ENCODE results near the gene VIT.
"Not testable (repeated sequence)": the region's sequence is repeated elsewhere in the genome, so short reads cannot be mapped to it uniquely, and the experiment has no call there.

Gene VIT

DNA sequence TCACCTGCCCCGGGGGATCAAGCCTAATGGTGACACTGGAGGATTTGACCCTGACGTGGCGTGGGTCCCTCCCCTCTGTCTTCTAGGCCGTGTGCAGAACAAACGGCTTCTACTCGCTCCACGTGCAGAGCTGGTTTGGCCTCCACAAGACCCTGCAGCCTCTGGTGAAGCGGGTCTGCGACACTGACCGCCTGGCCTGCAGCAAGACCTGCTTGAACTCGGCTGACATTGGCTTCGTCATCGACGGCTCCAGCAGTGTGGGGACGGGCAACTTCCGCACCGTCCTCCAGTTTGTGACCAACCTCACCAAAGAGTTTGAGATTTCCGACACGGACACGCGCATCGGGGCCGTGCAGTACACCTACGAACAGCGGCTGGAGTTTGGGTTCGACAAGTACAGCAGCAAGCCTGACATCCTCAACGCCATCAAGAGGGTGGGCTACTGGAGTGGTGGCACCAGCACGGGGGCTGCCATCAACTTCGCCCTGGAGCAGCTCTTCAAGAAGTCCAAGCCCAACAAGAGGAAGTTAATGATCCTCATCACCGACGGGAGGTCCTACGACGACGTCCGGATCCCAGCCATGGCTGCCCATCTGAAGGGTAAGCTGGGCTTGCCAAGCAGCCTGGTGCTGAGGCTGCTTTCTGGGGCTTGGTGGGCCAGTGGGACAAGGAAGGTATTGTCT, 112.0 kb downstream of the VIT start:
- peak; percentile 31 for DNase-seq

DNA sequence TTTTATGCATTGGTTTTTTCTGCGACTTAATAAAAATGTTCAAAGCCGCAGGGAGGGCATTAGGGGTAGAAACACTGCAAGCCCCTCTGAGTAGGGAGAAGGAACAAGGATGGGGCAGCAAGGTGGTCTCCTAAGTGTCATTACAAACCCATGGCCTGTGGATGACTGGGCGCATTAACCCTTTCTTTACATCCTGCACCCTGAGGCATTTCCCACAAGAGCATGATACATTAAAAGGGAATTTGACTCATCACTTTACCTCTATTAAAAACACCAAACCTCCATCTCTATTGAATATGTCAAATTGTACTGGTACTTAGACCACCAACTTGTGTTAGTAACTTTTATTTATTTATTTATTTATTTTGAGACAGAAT, 112.5 kb downstream of the VIT start:
- DNase-seq = no peak

DNA sequence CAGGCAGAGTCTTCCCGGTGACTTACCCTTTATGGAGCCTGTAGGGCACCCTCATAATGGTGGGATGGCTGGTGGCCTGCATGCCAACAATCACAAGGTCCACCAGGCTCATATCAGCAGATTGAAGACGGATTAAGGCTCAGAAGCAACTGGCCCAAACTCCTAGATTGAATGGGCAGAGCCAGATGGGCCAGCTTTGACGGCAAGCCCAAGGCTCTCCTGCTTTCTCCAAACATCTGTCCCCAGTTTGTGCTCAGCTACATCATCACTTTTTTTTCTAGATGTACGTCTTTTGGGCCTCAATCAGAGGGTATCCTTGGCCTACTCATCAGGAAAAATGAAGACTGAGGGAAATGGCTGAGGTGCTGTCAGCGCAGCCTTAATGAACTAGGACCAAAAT, 114.6 kb downstream of the VIT start:
- peak; percentile 17 for DNase-seq

DNA sequence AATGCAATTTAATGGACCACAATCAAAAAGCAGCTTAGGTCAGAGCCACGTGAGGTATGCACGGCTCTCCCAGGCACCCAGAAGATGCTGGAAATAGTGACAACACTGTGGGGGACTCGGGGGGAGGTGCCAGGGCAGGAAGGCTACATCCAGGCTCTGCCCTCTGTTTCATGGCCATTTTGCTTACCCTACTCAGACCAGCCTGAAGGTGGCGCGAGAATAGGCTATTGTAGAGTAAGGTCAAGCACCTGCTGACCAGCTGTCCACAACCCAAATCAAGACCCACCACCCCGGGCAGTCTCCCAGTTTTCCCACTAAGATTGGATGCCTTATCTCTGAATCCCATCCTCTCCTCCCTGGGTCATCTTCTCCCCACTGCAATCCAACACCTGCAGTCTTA, 115.7 kb downstream of the VIT start:
- peak; percentile 60 for DNase-seq

DNA sequence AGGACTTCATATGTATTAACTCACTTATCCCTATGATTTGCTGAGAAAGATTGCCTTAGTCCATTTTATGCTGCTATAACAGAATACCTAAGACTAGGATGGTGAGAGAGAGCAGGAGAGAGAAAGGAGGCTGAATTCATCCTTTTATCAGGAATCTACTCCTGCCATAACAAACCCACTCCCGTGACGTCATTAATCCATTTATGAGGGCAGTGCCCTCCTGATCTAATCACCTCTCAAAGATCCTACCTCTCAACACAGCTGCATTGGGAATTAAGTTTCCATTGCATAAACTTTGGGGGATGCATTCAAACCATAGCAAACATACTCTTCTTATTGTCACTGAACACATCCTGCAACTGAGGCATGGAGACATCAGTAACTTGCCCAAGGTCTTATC, 122.0 kb downstream of the VIT start:
- DNase-seq = peak; percentile 16

DNA sequence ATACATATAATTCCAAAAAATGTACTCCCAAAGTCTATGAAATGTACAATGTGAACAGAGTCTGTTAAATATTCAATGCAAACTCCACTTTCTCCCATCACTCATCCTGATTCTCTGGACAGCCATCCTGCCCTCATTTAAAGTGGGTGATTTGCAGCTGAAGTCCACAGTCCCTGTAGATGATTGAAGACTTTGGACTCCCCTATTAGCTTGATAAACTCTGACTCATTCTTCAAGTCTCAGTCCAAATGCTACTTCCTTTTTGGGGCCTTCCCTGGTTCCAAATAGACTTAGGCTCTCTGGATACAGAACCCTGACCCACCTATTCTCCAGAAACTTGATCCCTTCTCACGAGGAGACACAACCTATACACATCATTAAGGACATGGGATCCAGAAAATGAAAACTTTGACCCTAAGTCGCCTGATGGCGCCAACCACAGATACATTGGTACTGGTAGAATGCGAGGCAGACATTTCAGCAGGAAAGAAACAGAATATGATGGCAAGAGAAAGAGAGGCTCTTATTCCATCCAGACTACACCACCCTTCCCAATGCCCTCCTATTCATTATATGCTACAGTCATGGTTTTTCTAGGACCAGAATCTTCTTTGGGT, 122.7 kb downstream of the VIT start:
- DNase-seq = peak; percentile 56

DNA sequence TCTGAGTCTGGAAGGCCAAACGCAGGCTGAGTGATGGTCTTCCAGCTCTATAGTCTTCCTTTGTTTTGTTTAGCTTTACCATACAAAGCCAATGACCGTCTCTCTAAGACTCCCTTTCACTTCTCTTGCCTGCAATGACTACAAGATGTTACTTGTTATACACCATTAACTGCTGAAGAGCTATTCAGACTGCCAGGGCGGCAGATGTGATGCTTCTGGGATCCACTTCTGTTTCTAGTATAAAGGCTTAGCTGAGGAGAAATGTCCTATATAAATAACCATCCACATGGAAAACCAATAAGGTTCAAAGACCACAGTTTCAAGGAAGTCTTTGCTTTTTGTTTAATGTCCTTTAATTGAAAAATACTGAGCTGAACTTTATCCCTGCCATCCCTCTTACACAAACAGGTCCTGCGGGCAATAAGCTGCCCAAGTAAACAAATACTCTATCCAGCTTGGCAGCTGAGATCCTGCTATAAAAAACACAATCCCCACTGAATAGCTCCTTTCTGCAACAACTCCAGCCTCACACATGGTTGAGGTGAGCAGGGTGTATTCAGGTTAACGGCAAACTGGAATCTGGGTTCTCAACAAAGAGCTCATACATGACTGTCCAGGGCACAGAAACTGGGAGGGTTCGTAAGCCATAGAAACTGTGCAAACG, 124.6 kb downstream of the VIT start:
- peak; percentile 32 for DNase-seq

DNA sequence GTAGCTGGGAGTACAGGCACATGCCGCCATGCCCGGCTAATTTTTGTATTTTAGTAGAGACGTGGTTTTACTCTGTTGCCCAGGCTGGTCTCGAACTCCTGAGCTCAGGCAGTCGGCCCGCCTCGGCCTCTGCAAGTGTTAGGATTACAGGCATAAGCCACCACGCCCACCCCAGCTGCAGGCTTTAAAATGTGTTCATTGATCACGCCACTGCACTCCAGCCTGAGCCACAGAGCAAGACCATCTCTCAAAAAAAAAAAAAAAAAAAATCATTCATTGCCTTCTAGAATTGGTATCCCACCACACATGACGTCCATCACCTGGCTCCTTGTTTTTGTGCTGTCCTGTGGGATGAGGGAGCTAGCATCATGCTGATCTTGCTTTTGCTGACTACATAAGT, 127.4 kb downstream of the VIT start:
- peak; percentile 18 for DNase-seq

DNA sequence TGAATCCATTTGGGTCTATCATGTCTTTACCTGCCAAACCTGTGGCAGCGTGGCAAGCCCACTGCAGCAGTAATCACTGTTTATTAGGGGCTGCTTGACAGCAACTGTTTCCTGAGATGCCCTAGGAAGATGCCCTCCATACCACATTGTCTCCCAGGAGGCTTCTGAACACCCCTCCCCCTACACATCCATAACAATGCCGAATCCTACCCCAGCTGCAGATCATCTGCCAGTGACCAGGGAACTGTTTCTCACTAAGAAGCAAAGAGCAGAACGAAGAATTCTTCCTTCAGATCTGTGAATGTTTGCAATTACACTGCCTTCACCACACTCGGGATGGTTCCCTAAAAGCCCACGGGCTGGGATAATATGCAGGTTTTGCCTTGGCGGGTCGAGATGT, 127.8 kb downstream of the VIT start:
- peak; percentile 42 for DNase-seq

DNA sequence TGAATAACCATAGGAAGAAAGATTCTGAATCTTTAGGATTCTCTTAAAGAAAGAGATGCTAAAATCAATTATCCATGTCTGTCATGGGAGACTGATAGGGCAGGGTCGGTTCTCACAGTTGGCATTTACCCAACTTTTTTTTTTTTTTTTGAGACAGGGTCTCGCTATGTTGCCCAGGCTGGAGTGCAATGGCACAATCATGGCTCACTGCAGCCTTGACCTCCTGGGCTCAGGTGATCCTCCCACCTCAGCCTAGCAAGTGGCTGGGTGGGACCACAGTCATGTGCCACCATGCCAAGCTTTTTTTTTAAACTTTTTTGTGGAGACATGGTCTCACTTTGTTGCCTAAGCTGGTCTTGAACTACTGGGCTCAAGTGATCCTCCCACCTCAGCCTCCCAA, 128.2 kb downstream of the VIT start:
- DNase-seq = not testable (repeated sequence)

DNA sequence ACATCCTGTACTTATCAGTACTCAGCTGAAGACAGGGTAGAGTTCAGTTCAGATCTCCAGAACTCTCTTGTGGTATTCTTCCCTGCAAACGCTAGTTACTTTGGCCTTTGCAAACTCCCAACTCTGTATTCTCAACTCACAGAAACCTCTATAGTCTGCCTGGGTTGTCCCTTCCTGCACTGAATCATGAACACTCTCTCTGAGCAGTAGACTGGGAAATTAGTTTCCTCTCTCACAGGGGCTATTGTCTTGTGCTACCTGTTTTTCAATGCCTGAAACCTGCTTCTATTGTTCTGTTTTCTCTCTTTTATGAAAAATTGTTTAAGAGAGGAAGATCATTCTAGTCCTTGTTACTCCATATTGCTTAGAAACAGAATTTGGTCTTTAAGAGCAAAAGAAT, 134.7 kb downstream of the VIT start:
- peak; percentile 32 for DNase-seq

DNA sequence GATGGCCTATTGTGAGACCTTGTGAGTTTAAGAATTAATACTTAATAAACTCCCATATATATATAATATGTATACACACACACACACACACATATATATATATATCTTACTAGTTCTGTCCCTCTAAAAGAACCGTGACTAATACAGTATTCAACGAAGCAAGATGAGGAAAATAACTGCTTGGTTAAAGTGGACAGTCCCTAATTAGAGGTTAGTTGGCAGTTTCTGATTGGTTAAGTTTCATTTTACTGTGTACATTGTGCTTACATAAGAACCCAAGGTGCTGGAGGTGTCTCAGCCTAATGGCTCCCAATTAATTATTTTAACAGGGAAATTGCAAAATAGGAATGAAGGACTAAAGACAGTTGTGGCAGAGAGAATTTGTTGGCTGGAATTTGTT, 137.7 kb downstream of the VIT start:
- no peak for DNase-seq

DNA sequence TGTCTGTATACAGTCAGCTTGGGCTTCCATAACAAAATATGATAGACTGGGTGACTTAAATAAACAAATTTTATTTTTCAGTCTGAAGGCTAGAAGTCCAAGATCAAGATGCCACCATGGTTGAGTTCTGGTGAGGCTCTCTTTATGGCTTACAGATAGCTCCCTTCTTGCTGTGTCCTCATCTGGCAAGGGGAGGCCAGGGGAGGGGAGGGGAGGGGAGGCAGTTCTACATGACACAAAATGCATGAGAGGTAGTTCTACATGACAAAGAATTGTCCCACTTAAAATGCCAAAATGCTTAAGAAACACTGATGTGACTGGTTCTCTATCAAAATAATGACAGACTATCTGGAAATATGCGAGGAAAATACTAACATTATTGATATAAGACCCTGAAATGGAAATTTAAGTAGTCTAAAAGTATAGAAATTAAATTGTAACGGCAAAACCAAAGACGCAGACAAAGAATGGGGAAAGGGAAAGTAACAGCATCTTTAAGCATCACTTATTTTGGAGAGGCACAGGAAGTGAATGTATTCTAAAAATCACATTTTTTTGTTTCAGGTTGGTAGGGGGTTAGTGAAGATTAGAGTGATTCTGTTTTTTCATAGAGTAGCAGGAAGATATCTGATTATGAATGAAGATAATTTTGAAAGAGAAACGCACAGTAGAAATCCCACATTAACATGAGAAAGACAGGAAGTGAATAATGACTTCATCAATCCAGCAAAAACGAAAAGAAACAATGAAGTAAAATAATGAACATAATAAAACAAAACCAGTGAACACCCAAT, 138.4 kb downstream of the VIT start:
- DNase-seq = no peak

DNA sequence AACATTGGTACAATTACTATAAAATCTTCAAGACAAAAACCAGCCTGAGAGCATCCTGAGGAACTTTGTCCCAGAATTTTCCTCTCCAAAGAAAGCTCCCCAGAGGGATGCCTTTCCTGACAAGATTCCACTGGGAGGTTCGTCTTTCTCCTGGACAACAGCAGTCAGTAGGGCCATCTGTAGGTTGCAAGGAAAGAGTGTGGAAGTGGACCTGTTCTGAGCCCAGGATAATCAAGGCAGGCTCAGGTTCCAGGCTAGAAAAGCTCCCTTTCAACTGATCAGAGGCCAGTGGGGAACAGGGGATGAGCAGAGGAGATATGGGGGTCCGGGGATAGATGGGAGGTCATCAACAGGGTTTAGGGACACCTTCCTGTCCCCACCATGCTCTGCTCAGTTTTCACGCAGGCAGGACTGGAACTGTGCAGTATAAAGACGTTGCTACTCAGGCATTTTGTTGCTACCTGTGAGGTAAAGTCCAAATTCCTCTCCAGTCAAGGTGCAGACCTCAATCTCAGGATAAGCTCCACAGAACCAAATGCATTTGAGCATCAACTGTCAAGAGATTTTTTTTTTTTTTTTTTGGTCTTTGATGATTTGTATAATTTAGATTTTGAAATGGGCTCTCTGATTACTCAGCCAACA, 143.6 kb downstream of the VIT start:
- no peak for DNase-seq

DNA sequence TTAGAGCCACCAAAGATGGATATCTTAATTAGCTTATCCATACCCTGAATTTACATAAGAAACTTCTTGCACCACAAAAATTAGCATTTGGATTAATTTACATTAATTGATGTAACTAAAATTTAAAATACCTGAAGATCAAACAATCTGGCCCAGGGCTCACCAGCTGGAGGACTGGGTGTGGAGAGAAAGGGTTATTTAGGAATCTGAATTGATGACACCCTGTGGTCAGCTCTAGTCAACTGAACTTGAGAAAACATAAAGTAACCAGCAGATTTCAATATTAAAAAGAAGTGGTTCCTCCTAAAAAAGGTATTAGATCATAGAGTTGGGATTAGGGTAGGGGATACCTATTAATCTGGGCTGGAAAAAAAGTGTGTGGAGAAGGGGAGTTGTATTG, 147.3 kb downstream of the VIT start:
- DNase-seq = no peak

DNA sequence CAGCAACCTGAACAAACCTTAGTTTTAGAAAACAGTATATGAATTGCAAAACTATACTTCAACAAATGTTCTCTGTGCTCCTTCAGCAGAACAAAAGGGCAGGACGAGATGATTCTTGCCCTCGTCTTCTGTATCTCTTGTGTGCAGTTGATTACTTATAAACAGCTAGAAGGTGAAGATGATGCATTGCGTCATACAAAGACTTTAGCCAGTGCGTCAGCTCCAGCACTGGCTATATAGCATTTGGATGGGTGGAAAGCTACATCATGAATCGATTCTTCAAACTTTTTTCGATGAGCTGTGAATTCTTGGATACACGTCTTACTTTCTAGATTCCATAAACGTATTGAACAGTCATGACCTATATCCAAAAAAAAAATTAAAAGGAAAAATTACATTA, 152.8 kb downstream of the VIT start:
- DNase-seq = no peak

DNA sequence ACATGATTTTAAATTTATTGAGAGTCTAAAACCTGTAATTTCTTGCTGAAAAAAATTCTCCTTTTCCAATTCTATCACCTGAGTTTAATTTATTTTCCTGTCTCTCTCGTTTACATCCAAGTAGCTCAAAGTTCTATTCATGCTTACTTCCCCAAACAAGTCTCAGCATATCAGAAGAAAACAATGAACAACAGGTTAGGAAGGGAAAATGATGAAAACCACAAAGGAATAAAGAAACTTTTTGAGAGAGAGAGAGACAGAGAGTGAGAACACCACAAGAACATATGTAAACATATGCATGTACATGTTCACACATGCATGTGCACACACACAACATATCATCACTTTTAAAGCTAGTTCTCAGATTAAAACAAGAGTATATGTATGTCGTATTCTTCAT, 157.7 kb downstream of the VIT start:
- DNase-seq = no peak

DNA sequence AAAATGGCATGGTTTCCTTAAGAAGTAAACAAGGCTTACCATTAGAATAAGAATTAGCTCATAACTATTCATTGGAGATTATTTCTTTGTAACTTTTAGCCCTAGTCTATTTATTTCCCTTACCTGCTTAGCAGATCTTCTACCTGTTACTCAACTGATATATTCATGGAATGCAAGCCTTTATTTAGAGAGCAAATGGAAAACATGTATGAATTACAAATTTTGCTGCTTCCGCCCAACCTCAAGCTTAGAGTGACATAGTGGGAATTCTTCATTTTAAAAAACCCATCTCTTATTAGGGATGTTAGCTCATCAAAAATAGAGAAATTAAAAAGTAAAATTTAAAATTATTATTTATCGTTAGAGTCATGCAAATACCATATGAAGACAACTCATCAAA, 158.9 kb downstream of the VIT start:
- no peak for DNase-seq

DNA sequence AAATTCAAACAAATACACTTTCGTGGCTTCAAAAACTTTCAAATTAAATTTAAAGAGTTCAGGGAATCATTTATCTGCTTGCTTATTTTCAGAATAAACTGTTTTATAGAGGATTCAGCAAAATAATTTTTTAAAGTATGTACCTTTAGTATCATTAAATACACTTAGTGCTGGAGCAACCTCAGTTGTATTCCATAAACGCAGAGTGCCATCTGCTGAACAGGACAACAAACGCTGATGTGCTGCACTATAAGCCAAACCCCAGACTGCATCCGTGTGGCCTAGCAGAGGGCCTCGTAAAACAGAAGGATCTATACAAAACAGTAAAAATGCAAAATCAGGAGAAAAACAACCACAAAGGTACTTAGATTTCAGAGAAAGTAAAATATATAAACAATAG, 161.2 kb downstream of the VIT start:
- no peak for DNase-seq

DNA sequence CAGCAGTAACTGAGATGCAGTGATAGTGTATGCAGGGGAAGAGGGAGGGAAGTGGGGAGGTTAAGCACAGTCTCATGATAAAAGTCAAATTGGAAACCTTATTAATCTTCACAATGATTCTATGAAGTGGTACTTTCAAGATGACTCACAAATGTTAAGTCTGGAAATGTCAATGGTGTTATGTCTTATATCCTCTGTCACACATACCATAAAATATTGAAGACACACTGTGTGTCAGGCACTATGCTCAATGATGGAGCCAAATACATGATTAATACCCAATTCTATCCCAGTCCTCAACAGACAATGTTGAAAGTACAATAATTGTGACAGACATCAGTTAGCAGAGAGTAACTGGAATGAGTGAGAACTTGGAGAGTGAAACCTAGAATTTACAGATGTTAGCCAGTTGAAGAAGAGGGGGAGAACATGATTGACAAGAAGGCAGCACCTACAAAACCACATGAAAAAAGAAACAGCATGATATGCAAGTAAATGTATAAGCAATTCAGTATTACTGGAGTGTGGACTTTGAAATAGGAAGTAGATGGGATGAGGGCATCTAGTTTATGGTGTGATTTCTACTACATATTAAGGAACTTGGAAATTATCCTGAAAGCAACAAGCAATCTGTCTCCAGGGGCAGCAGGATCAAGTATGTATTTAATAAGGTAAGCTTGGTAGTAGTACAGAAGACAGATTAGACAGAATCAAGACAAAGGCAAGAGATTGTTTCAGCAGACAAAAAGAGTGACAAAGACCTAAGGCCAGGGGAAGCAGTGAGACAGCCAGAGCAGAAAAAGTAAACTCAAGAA, 162.3 kb downstream of the VIT start:
- no peak for DNase-seq

DNA sequence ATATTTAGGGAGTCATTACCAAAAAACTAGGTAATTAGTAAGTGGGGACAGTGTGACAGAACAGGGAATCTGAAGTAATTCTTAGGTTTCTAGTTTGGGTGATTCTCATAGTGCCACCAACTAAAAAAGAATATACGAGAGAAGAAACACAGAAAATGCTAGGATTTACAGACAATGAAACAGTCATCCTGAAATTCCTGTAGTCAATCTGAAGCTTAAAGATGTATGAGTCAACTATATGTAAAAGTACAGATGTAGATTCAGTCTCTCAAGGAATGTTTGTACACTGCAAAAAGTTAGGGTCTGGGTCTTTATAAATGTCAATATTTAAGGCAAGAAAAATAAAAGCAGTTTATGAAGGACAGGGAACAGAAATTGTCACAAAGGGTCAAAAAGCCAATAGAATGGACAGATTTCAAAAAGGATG, 162.9 kb downstream of the VIT start:
- DNase-seq = no peak

DNA sequence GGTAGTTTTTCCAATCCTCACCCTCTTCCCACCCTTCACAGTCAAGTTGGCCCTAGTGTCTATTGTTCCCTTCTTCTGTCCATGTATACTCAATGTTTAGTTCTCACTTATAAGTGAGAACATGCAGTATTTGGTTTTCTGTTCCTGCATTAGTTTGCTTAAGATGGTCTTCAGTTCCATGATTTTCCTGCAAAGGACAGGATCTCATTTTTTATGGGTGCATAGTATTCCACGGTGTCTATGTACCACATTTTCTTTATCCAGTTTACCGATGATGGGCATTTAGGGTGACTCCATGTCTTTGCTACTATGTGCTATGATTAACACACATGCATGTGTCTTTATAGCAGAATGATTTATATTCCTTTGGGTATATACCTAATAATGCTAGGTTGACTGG, 165.4 kb downstream of the VIT start:
- no peak for DNase-seq
